H9 (cell line): ENCODE data around the gene GJA9. TPM values are rescaled to one million over a fixed set of nuclear protein-coding genes. Genes with fewer than 3 reads are reported as not detected.

Experiments
- DNase-seq: peaks from one replicate; pipeline ENCODE4 v3.0.0-alpha.2; 2017
- H2AFZ ChIP-seq: one replicate; pipeline ENCODE4 v1.6.1; 2013; ENCODE audit warnings: mild to moderate bottlenecking, low read length, control low read depth, moderate library complexity
- H2AK5ac ChIP-seq: 2 replicates; pipeline ENCODE4 v1.6.1; 2013; ENCODE audit warnings: low read length, control low read depth, mixed read lengths; ENCODE audit not compliant: insufficient read length
- H2BK120ac ChIP-seq: one replicate; pipeline ENCODE4 v1.6.1; 2013; ENCODE audit warnings: low read depth, mild to moderate bottlenecking, low read length, control low read depth, inconsistent platforms; ENCODE audit not compliant: poor library complexity, severe bottlenecking
- H2BK12ac ChIP-seq: 2 replicates; pipeline ENCODE4 v1.6.1; 2013; ENCODE audit warnings: low read length, control low read depth, mixed read lengths, low read depth; ENCODE audit not compliant: insufficient read length
- H2BK15ac ChIP-seq: 2 replicates; pipeline ENCODE4 v1.6.1; 2013; ENCODE audit warnings: low read depth, low read length, control low read depth
- H2BK20ac ChIP-seq: one replicate; pipeline ENCODE4 v1.6.1; 2013; ENCODE audit warnings: low read depth, mild to moderate bottlenecking, low read length, control low read depth, inconsistent platforms; ENCODE audit not compliant: poor library complexity, severe bottlenecking
- H2BK5ac ChIP-seq: 2 replicates; pipeline ENCODE4 v1.6.1; 2013; ENCODE audit warnings: low read length, control low read depth, mixed read lengths; ENCODE audit not compliant: insufficient read length
- H3K14ac ChIP-seq: 2 replicates; pipeline ENCODE4 v1.6.1; 2013; ENCODE audit warnings: low read length, control low read depth; ENCODE audit not compliant: insufficient read depth
- H3K18ac ChIP-seq: 2 replicates; pipeline ENCODE4 v1.6.1; 2013; ENCODE audit warnings: low read depth, mild to moderate bottlenecking, mixed read lengths, low read length, control low read depth; ENCODE audit not compliant: insufficient read length
- H3K23ac ChIP-seq: 2 replicates; pipeline ENCODE4 v1.6.1; 2013; ENCODE audit warnings: low read length, control low read depth, mixed read lengths, low read depth; ENCODE audit not compliant: insufficient read length
- H3K23me2 ChIP-seq: 2 replicates; pipeline ENCODE4 v1.6.1; 2013; ENCODE audit warnings: low read depth, mild to moderate bottlenecking, mixed read lengths, low read length, control low read depth; ENCODE audit not compliant: insufficient read length, poor library complexity, severe bottlenecking
- H3K27ac ChIP-seq: 2 replicates; pipeline ENCODE4 v1.5.1; 2013; ENCODE audit warnings: low read length, control low read depth, mixed read lengths, low read depth; ENCODE audit not compliant: insufficient read length
- H3K27me3 ChIP-seq: 2 replicates; pipeline ENCODE4 v1.6.1; 2013; ENCODE audit warnings: low read length, control low read depth, inconsistent platforms; ENCODE audit not compliant: insufficient read depth
- H3K4ac ChIP-seq: 2 replicates; pipeline ENCODE4 v1.6.1; 2013; ENCODE audit warnings: low read depth, mild to moderate bottlenecking, control low read depth, inconsistent platforms, low read length, moderate library complexity
- H3K4me1 ChIP-seq: 2 replicates; pipeline ENCODE4 v1.6.1; 2013; ENCODE audit warnings: low read length, control low read depth, inconsistent platforms; ENCODE audit not compliant: insufficient read depth
- H3K4me2 ChIP-seq: 2 replicates; pipeline ENCODE4 v1.6.1; 2013; ENCODE audit warnings: low read length, control low read depth, mixed read lengths; ENCODE audit not compliant: insufficient read length, insufficient read depth
- H3K56ac ChIP-seq: 2 replicates; pipeline ENCODE4 v1.6.1; 2013; ENCODE audit warnings: low read depth, mild to moderate bottlenecking, mixed read lengths, low read length, control low read depth; ENCODE audit not compliant: insufficient read length
- H3K79me1 ChIP-seq: 2 replicates; pipeline ENCODE4 v1.6.1; 2013; ENCODE audit warnings: low read depth, mild to moderate bottlenecking, moderate library complexity, low read length, control low read depth, inconsistent platforms; ENCODE audit not compliant: insufficient read depth, poor library complexity, severe bottlenecking
- H3K79me2 ChIP-seq: 2 replicates; pipeline ENCODE4 v1.6.1; 2013; ENCODE audit warnings: low read length, control low read depth, inconsistent platforms; ENCODE audit not compliant: insufficient read depth
- H3K9ac ChIP-seq: 2 replicates; pipeline ENCODE4 v1.6.1; 2013; ENCODE audit warnings: low read length, control low read depth, mixed read lengths; ENCODE audit not compliant: insufficient read length; ENCODE audit errors: extremely low read depth
- H3K9me3 ChIP-seq: one replicate; pipeline ENCODE4 v1.6.1; 2013; ENCODE audit warnings: low read depth, low read length, inconsistent platforms; ENCODE audit not compliant: control insufficient read depth
- H3T11ph ChIP-seq: one replicate; pipeline ENCODE4 v1.6.1; 2013; ENCODE audit warnings: mild to moderate bottlenecking, low read length, control low read depth, inconsistent platforms
- H4K20me1 ChIP-seq: one replicate; pipeline ENCODE4 v1.6.1; 2013; ENCODE audit not compliant: control insufficient read depth, insufficient read length, insufficient read depth
- H4K5ac ChIP-seq: 2 replicates; pipeline ENCODE4 v1.6.1; 2013; ENCODE audit warnings: low read depth, mild to moderate bottlenecking, mixed read lengths, low read length, control low read depth; ENCODE audit not compliant: insufficient read length
- H4K8ac ChIP-seq: replicated peaks from 2 replicates; pipeline ENCODE4 v1.6.1; 2013; ENCODE audit warnings: low read length, control low read depth, mixed read lengths, low read depth; ENCODE audit not compliant: insufficient read length
- H4K91ac ChIP-seq: 2 replicates; pipeline ENCODE4 v1.6.1; 2013; ENCODE audit warnings: low read depth, mild to moderate bottlenecking, moderate library complexity, mixed read lengths, low read length, control low read depth; ENCODE audit not compliant: insufficient read length
- H3K27ac Mint-ChIP-seq, 3 experiments: 2 replicates in 2 of 3; 3 replicates in 1 of 3; pipeline ENCODE4 v1.8.0; 2020 to 2021; ENCODE audit warnings: mixed read lengths in 3 of 3, mild to moderate bottlenecking in 1 of 3, moderate library complexity in 1 of 3
- H3K27me3 Mint-ChIP-seq: 2 replicates; pipeline ENCODE4 v1.8.0; 2021; ENCODE audit warnings: low read depth, mild to moderate bottlenecking, moderate library complexity, mixed read lengths
- H3K36me3 Mint-ChIP-seq, 3 experiments: 2 replicates in 2 of 3; 3 replicates in 1 of 3; pipeline ENCODE4 v1.8.0; 2020 to 2021; ENCODE audit warnings: low read depth in 3 of 3, mixed read lengths in 3 of 3; ENCODE audit not compliant: insufficient read depth in 1 of 3
- H3K4me1 Mint-ChIP-seq, 2 experiments: 2 replicates each; pipeline ENCODE4 v1.8.0; 2020; ENCODE audit warnings: mixed read lengths in 2 of 2
- H3K4me3 Mint-ChIP-seq, 2 experiments: 2 replicates in 1 of 2; 3 replicates in 1 of 2; pipeline ENCODE4 v1.8.0; 2020 to 2021; ENCODE audit warnings: mild to moderate bottlenecking in 2 of 2, mixed read lengths in 2 of 2, moderate library complexity in 1 of 2
- H3K9me3 Mint-ChIP-seq, 2 experiments: 2 replicates in 1 of 2; 3 replicates in 1 of 2; pipeline ENCODE4 v1.8.0; 2020; ENCODE audit warnings: mild to moderate bottlenecking in 2 of 2, mixed read lengths in 2 of 2, moderate library complexity in 1 of 2
- WGBS: extraction: QIAGEN DNeasy Blood & Tissue Kit; methylation state at CpG from one replicate; pipeline ENCODE4 v1.1.7; 2013; ENCODE audit warnings: missing lambda C conversion rate, low lambda C conversion rate, mixed read lengths; ENCODE audit not compliant: insufficient read length; ENCODE audit errors: extremely low coverage; 5-methylcytosine and 5-hydroxymethylcytosine counted together
- total RNA-seq: library from RNA; stranded (reverse); gene quantifications from 2 replicates; pipeline ENCODE4 v1.2.1, GENCODE V29; 2021
- TF ChIP-seq, protein P1 (sequence below): fragments of 200-600 bp; sonication (generic); conservative IDR thresholded peaks from 3 replicates; pipeline ENCODE4 v1.8.0; 2021; ENCODE audit warnings: antibody characterized with exemption, mild to moderate bottlenecking

Gene GJA9
- total RNA-seq, 1 experiment from 2014 or later = not detected

DNA sequence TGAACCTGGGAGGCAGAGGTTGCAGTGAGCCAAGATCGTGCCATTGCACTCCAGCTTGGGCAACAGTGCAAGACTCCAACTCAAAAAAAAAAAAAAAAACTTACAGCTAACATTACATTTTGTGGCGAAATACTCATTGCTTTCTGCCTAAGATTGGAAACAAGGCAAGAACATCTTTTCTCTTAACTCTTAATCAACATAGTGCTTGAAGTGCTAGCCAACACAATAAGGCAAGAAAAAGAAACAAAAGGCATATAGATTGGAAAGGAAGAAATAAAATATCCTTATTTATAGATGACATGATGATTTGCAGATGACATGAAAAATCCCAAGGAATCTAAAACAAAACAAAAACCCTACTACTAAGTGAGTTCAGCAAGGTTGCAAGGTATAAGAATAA, 24.6 kb upstream of the GJA9 start:
- Histone ChIP-seq H2BK12ac (no peak overlapping the region), H2BK15ac (no peak overlapping the region), H2AFZ (no peak overlapping the region), H4K91ac (no peak overlapping the region), H3K9me3 (no peaks in the 10 kb centered on the region), H3K79me2 (no peaks in the 10 kb centered on the region), H3K27ac (no peak overlapping the region), H2BK20ac (no peak overlapping the region), H3K4me1 (no peaks in the 10 kb centered on the region), H3K56ac (no peak overlapping the region), H3K4me2 (no peak overlapping the region), H3K4ac (no peak overlapping the region), H4K5ac (no peak overlapping the region), H3K18ac (no peak overlapping the region), H3K14ac (no peak overlapping the region), H4K8ac (no peak overlapping the region), H2BK120ac (no peak overlapping the region), H2AK5ac (no peak overlapping the region), H3T11ph (no peak overlapping the region), H3K9ac (no peak overlapping the region), H2BK5ac (no peak overlapping the region), H3K79me1 (no peaks in the 10 kb centered on the region), H3K27me3 (no peaks in the 10 kb centered on the region), H3K23ac (no peak overlapping the region), H3K23me2 (no peaks in the 10 kb centered on the region), H4K20me1 (no peaks in the 10 kb centered on the region)
- DNase-seq = no peak
- Mint-ChIP-seq H3K27me3 (no peaks in the 10 kb centered on the region), H3K36me3 (peaks cover 3 to 6% (median 3%) of the 10 kb centered on the region in 3 experiments), H3K27ac (no peak overlapping the region), H3K4me3 (no peak overlapping the region), H3K9me3 (peaks cover 9 to 11% of the 10 kb centered on the region in 2 experiments), H3K4me1 (no peaks in the 10 kb centered on the region)
- TF ChIP-seq, protein P1, sequence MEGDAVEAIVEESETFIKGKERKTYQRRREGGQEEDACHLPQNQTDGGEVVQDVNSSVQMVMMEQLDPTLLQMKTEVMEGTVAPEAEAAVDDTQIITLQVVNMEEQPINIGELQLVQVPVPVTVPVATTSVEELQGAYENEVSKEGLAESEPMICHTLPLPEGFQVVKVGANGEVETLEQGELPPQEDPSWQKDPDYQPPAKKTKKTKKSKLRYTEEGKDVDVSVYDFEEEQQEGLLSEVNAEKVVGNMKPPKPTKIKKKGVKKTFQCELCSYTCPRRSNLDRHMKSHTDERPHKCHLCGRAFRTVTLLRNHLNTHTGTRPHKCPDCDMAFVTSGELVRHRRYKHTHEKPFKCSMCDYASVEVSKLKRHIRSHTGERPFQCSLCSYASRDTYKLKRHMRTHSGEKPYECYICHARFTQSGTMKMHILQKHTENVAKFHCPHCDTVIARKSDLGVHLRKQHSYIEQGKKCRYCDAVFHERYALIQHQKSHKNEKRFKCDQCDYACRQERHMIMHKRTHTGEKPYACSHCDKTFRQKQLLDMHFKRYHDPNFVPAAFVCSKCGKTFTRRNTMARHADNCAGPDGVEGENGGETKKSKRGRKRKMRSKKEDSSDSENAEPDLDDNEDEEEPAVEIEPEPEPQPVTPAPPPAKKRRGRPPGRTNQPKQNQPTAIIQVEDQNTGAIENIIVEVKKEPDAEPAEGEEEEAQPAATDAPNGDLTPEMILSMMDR = no peak
- no CpG with 5 or more reads among the region's 2 CpGs for WGBS
